K562 (cell line): ENCODE results near the gene RNF224. TPM values are rescaled to one million over a fixed set of nuclear protein-coding genes. Genes with fewer than 3 reads are reported as not detected.

ENCODE experiments used
- CHD4 ChIP-seq: fragments of 200-600 bp; sonication (generic); IDR thresholded peaks from 3 replicates; pipeline ENCODE4 v1.6.1; 2012; ENCODE audit warnings: low read depth, mild to moderate bottlenecking, mixed read lengths, low read length, inconsistent platforms; ENCODE audit not compliant: insufficient read depth, insufficient replicate concordance, poor library complexity, severe bottlenecking
- E2F5 ChIP-seq: sonication (generic); formaldehyde crosslinking; IDR thresholded peaks from 2 replicates; pipeline ENCODE4 v1.8.0; 2022; ENCODE audit warnings: mild to moderate bottlenecking, missing genetic modification reagents
- FOS ChIP-seq: IDR thresholded peaks from 3 replicates; pipeline ENCODE4 v1.6.1; 2011; ENCODE audit not compliant: insufficient read length; ENCODE audit errors: extremely low read depth
- GATAD2A ChIP-seq: fragments of 450-650 bp; IDR thresholded peaks from 2 replicates; pipeline ENCODE4 v1.6.1; 2017
- HMGN3 ChIP-seq: IDR thresholded peaks from 2 replicates; pipeline ENCODE4 v1.6.1; 2011; ENCODE audit warnings: borderline replicate concordance, low read depth, mild to moderate bottlenecking, mixed read lengths, low read length; ENCODE audit not compliant: insufficient read length; ENCODE audit errors: extremely low read depth
- HNRNPLL ChIP-seq: fragments of 200-400 bp; formaldehyde crosslinking; IDR thresholded peaks from 2 replicates; pipeline ENCODE4 v1.6.1; 2017; ENCODE audit warnings: low read length, low read depth, mild to moderate bottlenecking; ENCODE audit not compliant: poor library complexity, severe bottlenecking
- JUN ChIP-seq, 2 experiments: sonication (generic) in 1 of 2; formaldehyde crosslinking in 1 of 2; IDR thresholded peaks; 2 replicates each; pipeline versions ENCODE4 v1.6.1 to v1.8.0; 2012 to 2022; ENCODE audit warnings: borderline replicate concordance in 2 of 2, mild to moderate bottlenecking in 2 of 2, improper control_type of control experiment in 1 of 2, low read depth in 1 of 2, low read length in 1 of 2, missing genetic modification reagents in 1 of 2
- KDM2B ChIP-seq: fragments of 250-450 bp; sonication (Bioruptor Pico); IDR thresholded peaks from 2 replicates; pipeline ENCODE4 v1.8.0; 2021; ENCODE audit warnings: mild to moderate bottlenecking, moderate library complexity
- MTA1 ChIP-seq: fragments of 450-650 bp; IDR thresholded peaks from 2 replicates; pipeline ENCODE4 v1.6.1; 2017; ENCODE audit warnings: borderline replicate concordance
- NRF1 ChIP-seq, 2 experiments: fragments of 450-650 bp; IDR thresholded peaks in 1 of 2; conservative IDR thresholded peaks in 1 of 2; 2 replicates each; pipeline ENCODE4 v1.6.1; 2014; ENCODE audit warnings: mild to moderate bottlenecking in 2 of 2
- POLR2AphosphoS5 ChIP-seq: IDR thresholded peaks from 2 replicates; pipeline ENCODE4 v1.6.1; 2011; ENCODE audit warnings: mild to moderate bottlenecking, low read depth, low read length, moderate library complexity; ENCODE audit not compliant: control insufficient read depth, insufficient read depth
- PPARD ChIP-seq: fragments of 250-450 bp; sonication (Bioruptor Pico); IDR thresholded peaks from 2 replicates; pipeline ENCODE4 v1.8.0; 2022; ENCODE audit warnings: inconsistent platforms, mild to moderate bottlenecking, moderate library complexity
- PRMT5 ChIP-seq: sonication (generic); formaldehyde crosslinking; IDR thresholded peaks from 2 replicates; pipeline ENCODE4 v1.5.0; 2020; ENCODE audit warnings: missing genetic modification reagents
- PTTG1 ChIP-seq: fragments of 450-650 bp; IDR thresholded peaks from 2 replicates; pipeline ENCODE4 v1.6.1; 2016; ENCODE audit warnings: low read depth, mild to moderate bottlenecking, missing genetic modification characterization, missing compliant biosample characterization
- RBM15 ChIP-seq: fragments of 200-400 bp; formaldehyde crosslinking; IDR thresholded peaks from 2 replicates; pipeline ENCODE4 v1.6.1; 2018; ENCODE audit warnings: mild to moderate bottlenecking, low read length, moderate library complexity; ENCODE audit not compliant: insufficient read depth
- RFX5 ChIP-seq: IDR thresholded peaks from 2 replicates; pipeline ENCODE4 v1.6.1; 2011; ENCODE audit warnings: low read depth, mild to moderate bottlenecking, improper control_type of control experiment, low read length
- ZBTB5 ChIP-seq: fragments of 450-650 bp; IDR thresholded peaks from 2 replicates; pipeline ENCODE4 v1.6.1; 2017; ENCODE audit warnings: antibody characterized with exemption
- ZKSCAN8 ChIP-seq: fragments of 200-800 bp; sonication (Bioruptor generic); IDR thresholded peaks from 2 replicates; pipeline ENCODE4 v1.6.1; 2016; ENCODE audit warnings: missing genetic modification characterization, missing compliant biosample characterization
- ZNF277 ChIP-seq: fragments of 250-450 bp; sonication (Bioruptor Pico); IDR thresholded peaks from 2 replicates; pipeline ENCODE4 v1.8.0; 2022; ENCODE audit warnings: inconsistent platforms, mild to moderate bottlenecking, moderate library complexity, borderline replicate concordance
- ZNF668 ChIP-seq: fragments of 250-450 bp; sonication (Bioruptor Pico); IDR thresholded peaks from 2 replicates; pipeline ENCODE4 v1.8.0; 2022; ENCODE audit warnings: mild to moderate bottlenecking, inconsistent platforms
- ZNF740 ChIP-seq, 3 experiments: fragments of 200-800 bp in 1 of 3; sonication (Bioruptor generic) in 1 of 3; sonication (generic) in 1 of 3; formaldehyde crosslinking in 1 of 3; IDR thresholded peaks; 2 replicates each; pipeline versions ENCODE4 v1.6.1 to v1.8.0; 2016 to 2022; ENCODE audit warnings: mild to moderate bottlenecking in 2 of 3, missing compliant biosample characterization in 2 of 3, missing genetic modification characterization in 2 of 3, missing genetic modification reagents in 1 of 3
- polyA plus RNA-seq, 8 experiments: library from polyadenylated mRNA; depleted of rRNA in 4 of 8; stranded (reverse) in 5 of 8; unstranded in 3 of 8; fragments of >200 nt; fragmentation: Nextera tagmentation in 2 of 8; fragmentation: Illumina TruSeq in 1 of 8; extraction: Ambion mirVana in 2 of 8; extraction: Trizol in 1 of 8; gene quantifications; 2 replicates each; pipeline versions ENCODE4 v1.2.1 to v1.2.3, GENCODE V29; 2011 to 2014; ENCODE audit warnings: inconsistent platforms in 1 of 8, missing spikeins in 1 of 8
- total RNA-seq, 7 experiments: library from RNA; depleted of rRNA in 6 of 7; stranded (reverse); fragments of >200 nt in 6 of 7; fragmentation: Illumina TruSeq in 2 of 7; extraction: Trizol in 2 of 7; gene quantifications; 2 replicates each; pipeline versions ENCODE4 v1.2.1 to v1.2.3, GENCODE V29; 2011 to 2021; ENCODE audit warnings: low replicate concordance in 1 of 7

RNF224 gene
- total and polyA plus RNA-seq, 9 of the 15 experiments (the other 6 are each of a cell fraction or from before 2014, with no cell fraction given): not detected

GRCh38 chr9:137241490-137242268 is 14.4 kb downstream of the RNF224 start (continued):
- no peak for TF ChIP-seq RBM15
- no peak for TF ChIP-seq ZNF740 (CRISPR knock-in tag; IDR thresholded peaks at IDR 0.05)
- no peak for TF ChIP-seq ZNF740 (tag; IDR thresholded peaks at IDR 0.05)
- no peak for TF ChIP-seq ZNF277
- TF ChIP-seq HNRNPLL: peak; percentile 14
- TF ChIP-seq ZBTB5: no peak
- no peak for TF ChIP-seq RFX5
- peak; percentile 39; the same call in 1 of the 2 replicates for TF ChIP-seq JUN (IDR thresholded peaks at IDR 0.05; ENCODE audit: borderline replicate concordance, low read depth, low read length)
- 0 out of 2 replicates have a peak, but pooled peaks have one; percentile 66 for TF ChIP-seq JUN (CRISPR knock-in tag; IDR thresholded peaks at IDR 0.05; ENCODE audit: borderline replicate concordance)
- no peak for TF ChIP-seq MTA1
- TF ChIP-seq HMGN3: peak; percentile 85
- TF ChIP-seq KDM2B: no peak
- no peak for TF ChIP-seq E2F5 (CRISPR knock-in tag)
- no peak for TF ChIP-seq ZKSCAN8
- peak; percentile 22 to 27; a peak in 2 of 4 replicates for TF ChIP-seq NRF1 (conservative IDR thresholded peaks at IDR 0.05 in 1 of 2, IDR thresholded peaks at IDR 0.05 in 1 of 2)
- 0 out of 2 replicates have a peak, but pooled peaks have one; percentile 24 for TF ChIP-seq PRMT5 (CRISPR knock-in tag)
- TF ChIP-seq FOS: no peak
- no peak for TF ChIP-seq ZNF668 (CRISPR knock-in tag)
- TF ChIP-seq CHD4: no peak
- TF ChIP-seq PPARD (CRISPR knock-in tag): no peak
- TF ChIP-seq POLR2AphosphoS5: 0 out of 2 replicates have a peak, but pooled peaks have one; percentile 16
- no peak for TF ChIP-seq PTTG1 (tag)
- TF ChIP-seq GATAD2A: 0 out of 2 replicates have a peak, but pooled peaks have one; percentile 50
